ENCODE measurements around the gene TMEM269. TPM values are rescaled to one million over a fixed set of nuclear protein-coding genes. Genes with fewer than 3 reads are reported as not detected.

The TMEM269 gene
- total RNA-seq, 1 donor, result under 0.01 TPM

DNA sequence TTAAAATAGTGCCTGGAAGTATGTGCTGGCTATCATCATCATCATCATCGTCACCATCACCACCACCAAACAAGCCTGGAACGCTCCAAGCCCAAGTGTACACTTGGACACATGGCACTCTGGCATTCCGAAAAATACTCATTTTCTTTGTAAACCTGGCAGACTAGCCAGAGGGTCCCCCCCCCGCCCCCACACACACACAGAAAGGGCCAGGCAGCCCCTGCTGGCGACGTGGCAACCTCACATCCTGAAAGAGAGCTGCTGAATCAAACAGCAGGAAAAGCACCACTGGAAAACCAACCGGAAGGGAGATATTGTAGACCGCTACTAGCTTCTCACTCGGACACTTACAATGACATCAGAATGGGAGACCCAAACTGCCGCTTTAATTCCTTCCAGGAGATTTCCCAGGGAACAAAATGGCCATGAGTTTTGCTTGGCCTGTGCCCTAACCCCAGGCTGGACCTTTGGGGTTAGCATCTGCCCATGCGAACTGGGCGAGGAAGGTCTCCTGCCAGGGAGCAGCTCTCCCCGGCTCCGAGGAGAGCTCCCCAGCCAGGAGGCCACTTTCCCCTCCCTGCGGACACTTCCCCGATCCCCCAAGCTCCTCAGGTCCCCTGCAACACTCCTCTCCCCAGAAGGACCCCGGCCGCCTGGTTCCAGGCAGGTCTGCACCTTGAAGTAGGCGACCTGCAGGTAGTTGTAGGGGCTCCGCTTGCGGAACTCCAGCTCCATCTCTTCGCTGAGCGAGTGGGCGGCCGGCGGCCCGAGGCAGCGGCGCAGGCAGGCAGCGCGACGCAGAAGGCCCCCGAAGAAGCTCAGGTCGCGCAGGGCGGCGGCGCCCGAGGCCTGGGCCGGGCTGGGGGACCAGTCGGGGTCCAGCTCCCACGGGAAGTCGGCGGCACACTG, 18.7 kb upstream of the TMEM269 start:
- peaks cover 13% of the 10 kb centered on the region for H3K36me3 ChIP-seq (ENCODE audit: insufficient read depth, low read length)
- TF ChIP-seq, protein P1, sequence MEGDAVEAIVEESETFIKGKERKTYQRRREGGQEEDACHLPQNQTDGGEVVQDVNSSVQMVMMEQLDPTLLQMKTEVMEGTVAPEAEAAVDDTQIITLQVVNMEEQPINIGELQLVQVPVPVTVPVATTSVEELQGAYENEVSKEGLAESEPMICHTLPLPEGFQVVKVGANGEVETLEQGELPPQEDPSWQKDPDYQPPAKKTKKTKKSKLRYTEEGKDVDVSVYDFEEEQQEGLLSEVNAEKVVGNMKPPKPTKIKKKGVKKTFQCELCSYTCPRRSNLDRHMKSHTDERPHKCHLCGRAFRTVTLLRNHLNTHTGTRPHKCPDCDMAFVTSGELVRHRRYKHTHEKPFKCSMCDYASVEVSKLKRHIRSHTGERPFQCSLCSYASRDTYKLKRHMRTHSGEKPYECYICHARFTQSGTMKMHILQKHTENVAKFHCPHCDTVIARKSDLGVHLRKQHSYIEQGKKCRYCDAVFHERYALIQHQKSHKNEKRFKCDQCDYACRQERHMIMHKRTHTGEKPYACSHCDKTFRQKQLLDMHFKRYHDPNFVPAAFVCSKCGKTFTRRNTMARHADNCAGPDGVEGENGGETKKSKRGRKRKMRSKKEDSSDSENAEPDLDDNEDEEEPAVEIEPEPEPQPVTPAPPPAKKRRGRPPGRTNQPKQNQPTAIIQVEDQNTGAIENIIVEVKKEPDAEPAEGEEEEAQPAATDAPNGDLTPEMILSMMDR (IDR thresholded peaks at IDR 0.05; ENCODE audit: extremely low read depth, low read depth, low read length), result peak; percentile 52
- peak overlapping the region; percentile 93 for H2AFZ ChIP-seq (ENCODE audit: low read length)
- peak overlapping the region; percentile 99 for H3K4me3 ChIP-seq (ENCODE audit: insufficient read depth, low read length)
- peaks cover 90% of the 10 kb centered on the region for H3K79me2 ChIP-seq (ENCODE audit: insufficient read depth, low read length)
- DNase-seq (ENCODE audit: insufficient read length, low spot score, missing footprints), result peak; percentile 90
- H3K4me1 ChIP-seq (ENCODE audit: insufficient read depth, low read length), result peaks cover 20% of the 10 kb centered on the region
- H3K27me3 ChIP-seq (ENCODE audit: insufficient read depth, low read length), result no peaks in the 10 kb centered on the region
- H4K20me1 ChIP-seq (ENCODE audit: insufficient read depth, low read length), result peaks cover 19% of the 10 kb centered on the region
- H3K27ac ChIP-seq (ENCODE audit: low read depth, low read length), result peak overlapping the region; percentile 88
- H3K4me2 ChIP-seq (ENCODE audit: insufficient read depth, low read length), result peak overlapping the region; percentile 77
- no peaks in the 10 kb centered on the region for H3K9me3 ChIP-seq (ENCODE audit: low read depth, low read length)

DNA sequence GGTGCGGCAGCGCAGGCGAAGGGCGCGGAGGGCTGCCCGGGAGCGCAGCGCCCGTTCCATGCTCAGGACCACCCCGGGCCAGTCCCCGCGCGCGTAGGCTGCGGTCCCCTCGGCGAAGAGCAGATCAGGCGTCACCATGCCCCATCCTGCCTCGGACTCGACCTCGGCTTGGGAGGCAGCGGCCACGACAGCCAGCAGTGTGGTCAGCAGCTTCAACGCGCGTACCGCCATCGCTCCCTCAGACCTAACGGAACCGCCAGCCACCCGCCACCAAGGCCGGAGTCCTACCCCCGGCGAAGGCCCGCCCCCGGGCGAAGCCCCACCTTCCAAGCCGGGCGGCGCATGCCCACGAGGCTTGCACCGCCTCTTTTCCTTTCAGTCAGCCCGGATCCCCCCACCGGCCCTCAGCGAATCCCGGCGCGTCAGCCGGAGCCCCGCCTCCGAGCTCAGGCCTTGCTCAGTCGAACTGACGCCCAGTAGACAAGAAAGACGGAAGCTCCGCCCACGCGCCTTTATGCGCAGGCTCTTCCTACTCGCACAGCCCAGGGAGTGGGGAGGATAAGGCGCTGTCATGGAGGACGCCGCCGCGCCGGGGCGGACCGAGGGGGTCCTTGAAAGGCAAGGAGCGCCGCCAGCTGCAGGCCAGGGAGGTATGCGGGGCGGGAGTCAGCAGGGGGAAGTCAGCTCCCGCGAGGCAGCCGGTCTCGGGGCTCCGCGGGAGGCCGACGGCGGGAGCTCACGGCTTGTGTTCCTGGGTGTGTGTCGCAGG, 17.9 kb upstream of the TMEM269 start, which contains the start of the genes C1orf50 and P3H1:
TSS of gene C1orf50 (plus strand) at position 509 of the 769 bp plus-strand sequence. CDS start at position 572, 63 bp downstream.
TSS of gene P3H1 (minus strand) at position 288 of the 769 bp plus-strand sequence. CDS start at position 231, 57 bp downstream.
- H3K36me3 ChIP-seq (ENCODE audit: insufficient read depth, low read length), result peaks cover 6% of the 10 kb centered on the region
- peak within 1 kb of the TSS; percentile 96 for H3K4me2 ChIP-seq (ENCODE audit: insufficient read depth, low read length)
- TF ChIP-seq, protein P1 (IDR thresholded peaks at IDR 0.05; ENCODE audit: extremely low read depth, low read depth, low read length), result no peak
- peak within 1 kb of the TSS; percentile 88 for H3K27ac ChIP-seq (ENCODE audit: low read depth, low read length)
- H3K79me2 ChIP-seq (ENCODE audit: insufficient read depth, low read length), result peaks cover 92% of the 10 kb centered on the region
- H4K20me1 ChIP-seq (ENCODE audit: insufficient read depth, low read length), result peaks cover 20% of the 10 kb centered on the region
- H3K27me3 ChIP-seq (ENCODE audit: insufficient read depth, low read length), result no peaks in the 10 kb centered on the region
- H3K9me3 ChIP-seq (ENCODE audit: low read depth, low read length), result no peaks in the 10 kb centered on the region
- peaks cover 20% of the 10 kb centered on the region for H3K4me1 ChIP-seq (ENCODE audit: insufficient read depth, low read length)
- H2AFZ ChIP-seq (ENCODE audit: low read length), result peak within 1 kb of the TSS; percentile 97
- peak; percentile 96 for DNase-seq (ENCODE audit: insufficient read length, low spot score, missing footprints)
- H3K4me3 ChIP-seq (ENCODE audit: insufficient read depth, low read length), result peak within 1 kb of the TSS; percentile 99

DNA sequence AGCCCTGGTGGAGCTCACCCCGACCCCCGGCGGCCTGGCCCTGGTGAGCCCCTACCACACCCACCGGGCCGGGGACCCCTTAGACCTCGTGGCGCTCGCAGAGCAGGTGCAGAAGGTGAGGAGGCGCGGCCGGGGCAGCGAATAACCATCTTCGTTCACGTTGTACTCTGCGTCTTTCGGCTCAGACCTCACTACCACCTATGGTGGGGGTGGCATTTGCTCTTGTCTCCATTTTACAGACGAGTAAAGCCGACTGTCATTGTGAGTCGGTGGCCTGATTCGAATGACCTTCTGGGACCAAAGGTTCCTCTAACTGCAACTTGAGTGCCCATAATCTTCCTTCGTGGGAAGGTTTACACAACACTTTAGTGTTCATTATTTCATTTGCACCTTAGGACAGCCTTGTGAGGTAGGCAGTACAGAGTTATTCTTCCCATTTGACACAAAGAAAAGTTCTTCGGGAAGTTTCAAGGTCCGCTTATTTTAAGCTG, 17.2 kb upstream of the TMEM269 start:
- TF ChIP-seq, protein P1 (IDR thresholded peaks at IDR 0.05; ENCODE audit: extremely low read depth, low read depth, low read length), result no peak
- Histone ChIP-seq H3K79me2 (ENCODE audit: insufficient read depth, low read length) (peaks cover 94% of the 10 kb centered on the region), H4K20me1 (ENCODE audit: insufficient read depth, low read length) (peaks cover 23% of the 10 kb centered on the region), H2AFZ (ENCODE audit: low read length) (peak overlapping the region; percentile 97), H3K4me2 (ENCODE audit: insufficient read depth, low read length) (peak overlapping the region; percentile 96), H3K36me3 (ENCODE audit: insufficient read depth, low read length) (peaks cover 4% of the 10 kb centered on the region), H3K4me1 (ENCODE audit: insufficient read depth, low read length) (peaks cover 20% of the 10 kb centered on the region), H3K27me3 (ENCODE audit: insufficient read depth, low read length) (no peaks in the 10 kb centered on the region), H3K27ac (ENCODE audit: low read depth, low read length) (peak overlapping the region; percentile 80), H3K9me3 (ENCODE audit: low read depth, low read length) (no peaks in the 10 kb centered on the region), H3K4me3 (ENCODE audit: insufficient read depth, low read length) (peak overlapping the region; percentile 99)
- no peak for DNase-seq (ENCODE audit: insufficient read length, low spot score, missing footprints)
